ENCODE data around the gene SELENOV.
A peak's percentile ranks its signal among the peaks of the same experiment; 100 is the strongest.

Gene SELENOV

DNA sequence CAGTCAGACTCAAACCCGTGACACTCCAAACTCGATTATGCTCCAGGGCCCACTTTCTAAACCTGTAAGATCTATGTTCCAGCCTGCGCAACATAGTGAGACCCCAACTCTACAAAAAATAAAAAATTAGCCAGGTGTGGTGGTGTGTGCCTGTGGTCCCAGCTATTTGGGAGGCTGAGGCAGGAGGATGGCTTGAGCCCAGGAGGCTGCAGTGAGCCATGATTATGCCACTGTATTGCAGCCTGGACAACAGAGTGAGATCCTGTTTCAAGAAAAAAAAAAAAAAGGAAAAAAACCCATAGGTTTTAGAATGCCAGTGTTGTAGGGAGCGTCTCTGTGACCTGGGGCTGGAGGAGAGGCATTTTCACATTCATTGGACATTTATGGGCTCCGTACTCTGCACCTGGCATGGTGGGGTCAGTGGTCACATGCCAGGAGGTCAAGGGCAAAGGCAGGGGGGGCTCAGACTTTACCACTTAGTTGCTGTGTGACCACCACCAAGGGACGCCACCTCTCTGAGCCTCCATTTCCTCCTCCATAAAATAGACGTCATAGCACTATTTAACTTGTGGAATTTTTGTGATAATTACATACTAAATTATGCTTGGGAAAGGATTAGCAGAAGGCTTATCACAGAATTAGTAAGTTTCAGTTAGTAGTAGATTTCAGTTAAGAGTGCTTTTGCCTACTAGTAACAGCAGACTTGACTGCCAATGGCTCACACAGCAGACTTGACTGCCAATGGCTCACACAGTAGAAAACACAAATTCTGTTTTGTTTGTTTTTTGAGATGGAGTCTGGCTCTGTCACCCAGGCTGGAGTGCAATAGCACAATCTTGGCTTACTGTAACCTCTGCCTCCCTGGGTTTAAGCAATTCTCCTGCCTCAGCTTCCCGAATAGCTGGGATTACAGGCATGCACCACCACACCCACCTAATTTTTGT is 5.9 kb downstream of the SELENOV start:
- no peak for DNase-seq

DNA sequence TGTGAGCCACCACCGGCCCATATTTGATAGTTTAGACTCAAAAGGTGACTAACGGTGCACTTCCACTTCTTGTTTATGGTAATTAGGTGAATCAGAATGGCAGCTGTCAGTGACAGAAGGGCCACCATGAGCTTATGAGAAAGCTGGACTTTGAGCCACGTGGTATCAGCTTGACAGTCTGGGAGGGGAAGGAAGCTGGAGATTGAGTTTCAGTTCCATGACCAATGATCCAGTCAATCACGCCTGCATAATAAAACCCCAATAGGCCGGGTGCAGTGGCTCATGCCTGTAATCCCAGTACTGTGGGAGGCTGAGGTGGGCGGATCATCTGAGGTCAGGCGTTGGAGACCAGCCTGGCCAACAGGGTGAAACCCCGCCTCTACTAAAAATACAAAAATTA is 9.6 kb downstream of the SELENOV start:
- DNase-seq = no peak

DNA sequence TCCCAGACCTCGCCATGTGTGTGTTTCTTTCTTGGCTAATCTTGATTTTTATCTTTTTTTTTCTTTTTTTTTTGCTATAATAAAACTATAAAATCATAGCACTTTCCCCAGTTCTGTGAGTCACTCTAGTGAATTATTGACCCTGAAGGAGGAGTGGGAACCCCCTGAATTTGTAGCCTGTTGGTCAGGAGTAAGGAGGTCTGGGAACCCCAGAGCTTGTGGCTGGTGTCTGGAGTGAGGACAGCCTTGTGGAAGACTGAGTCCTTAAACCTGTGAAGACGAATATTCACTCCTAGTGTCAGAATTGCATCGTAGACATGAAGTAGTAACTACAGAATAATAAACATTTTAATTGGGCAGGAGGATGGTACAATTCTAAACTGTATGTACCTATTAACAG is 10.3 kb downstream of the SELENOV start:
- no peak for DNase-seq

DNA sequence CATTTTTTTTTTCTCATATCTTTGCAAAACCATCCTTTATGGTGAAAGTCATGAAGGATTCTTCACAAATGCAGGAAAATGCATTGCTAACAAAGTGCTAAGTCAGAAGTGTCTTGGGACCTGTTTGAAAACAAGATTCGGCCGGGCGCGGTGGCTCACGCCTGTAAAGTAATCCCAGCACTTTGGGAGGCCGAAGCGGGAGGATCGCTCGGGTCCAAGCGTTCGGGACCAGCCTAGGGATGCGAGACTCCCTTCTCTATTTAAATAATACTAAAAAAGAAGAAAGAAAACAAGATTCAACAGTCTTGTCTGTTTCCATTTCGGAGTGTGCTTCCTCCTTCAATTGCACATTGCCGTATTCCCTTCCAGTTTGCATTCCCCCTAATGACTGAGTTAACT is 16.9 kb downstream of the SELENOV start:
- no peak for DNase-seq

DNA sequence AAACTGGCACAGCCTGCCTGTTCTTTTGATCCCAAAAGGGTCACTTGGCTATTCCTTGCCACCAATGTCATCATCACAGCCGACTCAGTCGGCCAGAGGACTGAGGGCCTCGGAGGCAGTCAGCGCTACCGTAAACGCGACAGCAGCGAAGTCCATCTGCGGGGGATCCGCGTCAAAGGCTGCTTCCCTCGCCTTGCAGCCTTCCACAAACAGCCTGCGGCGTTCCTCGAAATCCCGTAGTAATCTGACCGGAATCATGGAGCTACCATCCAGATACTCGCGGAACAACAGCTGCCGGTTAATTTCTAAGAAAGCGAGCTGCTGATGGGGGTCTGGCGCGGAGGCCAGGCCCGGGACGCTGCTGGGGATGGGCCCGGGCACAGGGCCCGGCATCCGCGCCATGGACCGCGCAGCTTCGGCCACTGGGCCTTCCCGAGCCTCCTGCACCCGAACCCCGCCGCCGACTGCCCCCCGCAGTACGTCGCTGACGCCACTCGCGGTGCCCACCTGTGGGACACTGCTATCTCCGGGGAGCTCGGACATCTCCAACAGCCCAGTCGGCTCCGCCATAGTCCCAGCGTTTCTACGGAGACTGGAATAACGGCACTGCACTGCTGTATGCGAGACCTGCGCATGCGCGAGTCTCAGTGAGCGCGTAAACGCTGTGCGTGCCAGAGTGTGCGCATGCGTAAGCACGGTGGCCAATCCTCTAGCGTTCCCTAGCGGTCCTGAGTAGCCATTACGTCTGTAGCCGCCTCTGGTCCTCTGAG is 17.5 kb downstream of the SELENOV start, which contains the start of gene EID2B:
EID2B (minus strand) TSS at position 620 of the 770 bp plus-strand sequence; CDS start at position 570, 50 bp downstream.
- peak; percentile 86 to 95 (median 91) for DNase-seq

DNA sequence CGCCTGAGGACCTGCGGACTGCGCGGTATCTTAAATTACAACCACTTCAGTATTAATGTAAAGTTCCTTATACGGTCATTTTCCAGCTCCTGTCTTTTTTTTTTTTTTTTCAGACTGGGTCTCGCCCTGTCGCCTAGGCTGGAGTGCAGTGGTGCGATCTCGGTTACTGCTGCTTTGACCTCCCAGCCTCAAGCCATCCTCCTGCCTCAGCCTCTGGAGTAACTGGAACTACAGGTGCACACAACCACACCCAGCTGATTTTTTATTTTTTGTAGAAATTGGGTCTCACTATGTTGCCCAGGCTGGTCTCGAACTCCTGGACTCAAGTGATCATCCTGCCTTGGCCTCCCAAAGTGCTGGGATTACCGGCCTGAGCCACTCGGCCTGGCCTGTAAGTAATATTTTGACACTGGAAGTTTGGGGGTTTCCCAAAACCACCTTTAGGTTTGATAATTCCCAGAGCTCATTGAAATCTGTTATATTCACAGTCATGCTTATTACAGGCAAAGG is 18.1 kb downstream of the SELENOV start:
- DNase-seq = no peak

DNA sequence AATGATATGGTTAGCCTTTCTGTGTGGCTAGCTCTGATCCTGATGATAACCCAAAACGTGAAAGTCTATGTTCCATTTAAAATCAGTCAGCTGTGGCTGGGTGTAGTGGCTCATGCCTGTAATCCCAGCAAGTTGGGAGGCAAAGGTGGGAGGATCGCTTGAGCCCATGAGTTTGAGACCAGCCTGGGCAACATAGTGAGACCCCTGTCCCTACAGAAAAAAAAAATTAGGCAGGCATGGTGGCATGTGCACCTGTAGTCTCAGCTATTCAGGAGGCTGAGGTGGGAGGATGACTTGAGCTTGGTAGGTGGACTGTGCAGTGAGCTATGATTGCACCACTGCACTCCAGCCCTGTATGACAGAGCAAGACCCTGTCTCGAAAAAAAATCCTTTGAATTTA is 18.9 kb downstream of the SELENOV start:
- DNase-seq = no peak

DNA sequence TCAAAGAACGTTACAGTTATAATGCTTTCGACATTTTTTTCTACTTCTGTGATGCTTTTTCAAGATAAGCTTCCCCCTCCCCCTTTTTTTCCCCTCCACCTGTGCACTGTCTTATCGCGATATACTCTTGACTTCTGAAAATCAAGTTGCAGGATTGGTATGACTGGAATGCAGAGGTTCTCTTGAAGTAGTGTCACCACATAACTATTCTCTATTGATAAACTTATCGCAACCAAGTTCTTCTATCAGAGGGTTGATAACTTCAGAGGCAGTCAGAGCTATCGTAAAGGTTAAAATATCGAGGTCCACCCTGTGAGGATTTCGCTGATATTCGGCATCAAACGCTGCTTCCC is 24.2 kb downstream of the SELENOV start:
- peak in 1 of 5 experiments; percentile 63 for DNase-seq

DNA sequence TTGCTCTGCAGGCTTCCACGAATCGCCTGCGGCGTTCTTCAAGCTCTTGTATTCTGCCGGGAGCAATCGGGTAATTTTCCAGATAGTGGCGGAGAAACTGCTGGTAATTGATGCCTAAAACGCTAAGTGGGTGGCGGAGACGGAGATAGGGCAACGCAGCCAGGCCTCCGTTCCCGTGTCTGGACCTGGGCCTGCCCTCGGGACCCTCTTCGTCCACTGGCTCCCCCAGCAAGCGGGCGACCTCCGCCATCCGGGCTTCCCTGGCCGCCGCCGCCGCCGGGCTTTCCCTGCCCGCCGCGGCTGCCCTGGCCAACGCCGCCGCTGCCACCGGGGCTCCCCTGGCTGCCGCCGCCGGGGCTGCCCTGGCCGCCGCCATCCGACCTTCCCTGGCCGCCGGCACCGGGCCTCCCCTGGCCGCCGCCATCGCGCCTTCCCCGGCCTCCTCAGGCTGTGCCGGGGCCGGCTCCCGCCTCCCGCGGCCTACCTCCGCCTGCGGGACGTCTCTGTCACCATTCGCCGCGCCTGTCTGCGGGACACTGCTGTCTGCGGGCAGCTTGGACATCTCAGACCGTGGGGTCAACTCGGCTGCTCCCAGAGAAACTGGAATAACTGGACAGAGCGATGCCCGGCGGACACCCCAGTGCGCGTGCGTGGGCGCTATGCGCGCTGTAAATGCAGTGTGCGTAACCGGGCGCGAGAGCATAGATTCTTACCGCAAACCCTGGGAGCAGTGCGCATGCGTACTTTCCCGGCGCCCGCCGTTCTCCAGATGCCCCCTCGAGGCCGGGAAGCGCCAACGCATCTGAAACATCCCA is 24.8 kb downstream of the SELENOV start, which contains the start of gene EID2:
EID2 (minus strand) TSS at position 644 of the 815 bp plus-strand sequence; CDS start at position 562, 82 bp downstream.
- peak; percentile 82 to 94 (median 89) for DNase-seq

DNA sequence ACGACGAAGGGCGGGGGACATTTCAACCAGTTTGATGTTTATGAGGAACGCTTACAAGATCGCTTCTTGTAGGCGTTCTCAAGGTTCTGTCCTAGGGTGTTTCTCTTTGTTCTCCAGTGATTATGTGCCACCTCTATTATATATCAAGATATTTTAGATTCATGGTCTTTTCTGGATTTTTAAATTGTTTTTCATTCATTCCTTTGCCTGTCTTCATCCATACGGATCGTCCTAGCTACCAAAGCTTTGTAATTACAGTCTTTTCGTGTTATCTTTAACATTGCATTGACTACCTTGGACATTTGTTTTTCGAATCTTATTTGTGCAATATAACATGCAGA is 25.4 kb downstream of the SELENOV start:
- no peak for DNase-seq

DNA sequence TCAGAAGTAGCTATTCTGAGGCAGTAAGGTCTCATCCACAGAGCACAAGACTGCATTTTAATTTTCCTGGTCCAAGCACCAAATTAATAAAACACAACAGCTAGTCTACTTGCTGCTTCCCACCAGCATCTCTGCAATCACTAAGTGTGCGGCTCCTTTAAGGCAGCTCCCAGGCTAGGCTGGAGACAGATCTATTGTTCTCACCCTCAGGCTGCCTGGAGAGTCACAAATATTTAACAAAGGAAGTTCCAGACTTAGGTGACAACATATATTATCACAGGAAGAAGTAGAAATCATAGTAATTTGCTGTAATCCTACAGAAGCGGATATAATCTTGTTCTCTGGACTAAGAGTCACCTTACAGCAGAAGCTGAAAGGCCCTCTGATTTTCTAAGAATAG is 27.3 kb downstream of the SELENOV start:
- no peak for DNase-seq

DNA sequence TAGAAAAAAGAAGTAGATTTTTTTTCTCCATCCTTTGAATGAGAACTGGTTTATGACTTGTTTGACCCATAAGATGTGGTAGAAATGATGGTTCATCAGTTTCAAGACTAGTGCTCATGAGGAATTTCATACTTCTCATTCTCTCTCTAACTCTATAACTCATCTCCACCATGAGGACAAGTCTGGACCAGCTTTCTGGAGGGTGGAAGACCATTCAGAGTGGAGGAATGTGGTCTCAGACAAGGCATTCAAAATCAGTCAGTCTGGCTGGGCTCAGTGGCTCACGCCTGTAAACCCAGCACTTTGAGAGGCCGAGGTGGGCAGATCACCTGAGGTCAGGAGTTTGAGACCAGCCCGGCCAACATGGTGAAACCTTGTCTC is 28.5 kb downstream of the SELENOV start:
- DNase-seq = no peak

DNA sequence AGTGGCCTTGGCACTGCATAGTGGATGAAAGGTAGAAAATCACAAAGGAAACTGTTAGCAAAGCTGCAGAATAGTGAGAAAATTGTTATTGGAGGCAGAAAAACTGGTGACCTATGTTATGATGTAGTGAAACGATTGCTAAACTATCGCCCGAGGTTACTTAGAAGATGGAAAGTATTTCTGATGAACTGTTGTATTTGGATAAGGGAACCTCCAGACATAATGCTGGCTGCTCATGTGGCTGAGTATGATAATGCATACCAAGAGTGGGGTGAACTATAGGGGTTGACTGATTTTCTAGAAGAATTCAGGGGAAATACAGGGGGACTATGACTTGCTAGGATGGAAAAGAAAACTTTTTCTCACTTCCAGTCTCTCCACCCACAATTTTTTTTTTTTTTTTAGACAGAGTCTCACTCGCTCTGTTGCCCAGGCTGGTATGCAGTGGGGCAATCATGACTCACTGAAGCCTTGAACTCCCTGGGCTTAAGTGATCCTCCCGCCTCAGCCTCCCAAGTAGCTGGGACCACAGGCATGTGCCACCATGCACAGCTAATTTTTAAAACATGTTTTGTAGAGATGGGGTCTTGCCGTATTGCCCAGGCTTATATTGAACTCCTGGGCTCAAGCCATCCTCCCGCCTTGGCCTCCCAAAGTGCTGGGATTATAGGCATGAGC is 29.4 kb downstream of the SELENOV start:
- no peak for DNase-seq

DNA sequence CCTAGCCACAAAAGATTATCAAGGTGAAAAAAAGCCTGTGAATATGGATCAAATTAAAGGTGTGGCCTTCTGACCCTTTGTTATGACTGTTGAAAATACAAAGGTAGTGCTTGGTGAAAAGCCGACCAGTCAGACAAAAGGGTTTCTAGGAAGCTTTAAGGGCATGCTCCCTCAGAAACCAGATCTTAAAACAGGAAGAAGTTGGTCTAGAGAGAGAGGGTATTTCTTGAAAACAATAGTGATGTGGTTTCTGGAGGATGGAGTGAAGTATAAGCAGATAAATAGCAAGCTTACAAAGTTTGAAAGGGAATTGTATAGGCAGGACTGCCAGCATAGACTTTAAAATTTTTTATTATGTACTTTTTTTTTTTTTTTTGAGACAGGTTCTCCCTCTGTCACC is 30.0 kb downstream of the SELENOV start:
- DNase-seq = peak in 1 of 5 experiments; percentile 24

DNA sequence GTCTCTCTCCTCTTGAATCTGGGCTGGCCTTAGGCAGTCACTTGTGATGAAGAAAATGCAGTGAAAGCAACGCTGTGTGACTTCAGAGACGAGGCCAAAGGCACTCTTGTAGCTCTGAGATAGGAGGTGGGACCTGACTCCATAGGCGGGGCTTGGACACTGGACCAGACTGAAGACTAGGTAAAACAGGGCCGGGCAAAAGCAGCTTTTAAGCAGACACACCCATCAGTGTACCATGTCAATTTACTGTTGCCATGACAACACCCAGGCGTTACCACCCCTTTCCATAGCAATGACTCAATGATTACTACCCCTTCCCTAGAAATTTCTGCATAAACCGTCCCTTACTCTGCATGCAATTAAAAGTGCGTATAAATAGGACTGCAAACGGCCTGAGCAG is 31.7 kb downstream of the SELENOV start:
- no peak for DNase-seq

DNA sequence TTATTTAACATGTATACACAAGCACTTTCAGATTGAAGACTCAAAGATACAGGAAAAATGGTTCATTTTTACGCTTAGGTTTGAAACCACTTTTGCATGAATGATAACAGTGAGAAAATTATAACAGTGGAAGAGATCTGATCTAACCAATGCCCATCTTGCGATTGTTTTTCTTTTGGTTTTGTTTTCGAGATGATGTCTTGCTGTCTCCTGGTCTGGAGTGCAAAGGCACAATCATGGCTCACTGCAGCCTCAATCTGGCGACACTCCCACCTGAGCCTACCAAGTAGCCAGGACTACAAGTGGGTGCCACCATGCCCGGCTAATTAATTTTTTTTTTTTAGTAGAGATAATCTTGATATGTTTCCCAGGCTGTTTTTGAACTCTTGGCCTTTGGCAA is 35.3 kb downstream of the SELENOV start:
- DNase-seq = peak in 1 of 5 experiments; percentile 45

DNA sequence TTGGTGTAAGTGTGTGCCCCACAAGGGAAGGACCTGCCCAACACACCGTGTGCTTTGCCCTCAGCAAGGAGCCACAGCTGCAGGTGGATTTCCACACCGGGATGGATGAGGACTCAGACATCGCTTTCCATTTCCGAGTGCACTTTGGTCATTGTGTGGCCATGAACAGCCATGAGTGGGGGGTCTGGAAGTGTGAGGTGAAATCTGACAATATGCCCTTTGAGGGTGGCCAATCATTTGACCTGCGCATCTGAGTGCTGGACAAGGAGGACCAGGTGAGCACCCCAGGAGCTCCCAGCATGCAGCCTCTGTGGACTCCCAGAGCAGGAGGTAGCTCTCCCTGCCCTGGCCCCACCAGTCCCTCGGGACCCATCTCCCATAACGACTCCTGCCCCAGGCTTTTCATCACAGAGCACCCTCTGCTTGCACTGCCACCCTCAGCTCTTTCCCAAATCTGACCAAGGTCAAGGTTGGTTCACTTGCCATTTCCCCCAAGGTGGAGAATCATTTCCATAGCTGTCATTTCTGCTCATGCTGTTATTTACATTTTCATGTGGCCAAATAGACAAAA is 38.2 kb downstream of the SELENOV start:
- DNase-seq = no peak

DNA sequence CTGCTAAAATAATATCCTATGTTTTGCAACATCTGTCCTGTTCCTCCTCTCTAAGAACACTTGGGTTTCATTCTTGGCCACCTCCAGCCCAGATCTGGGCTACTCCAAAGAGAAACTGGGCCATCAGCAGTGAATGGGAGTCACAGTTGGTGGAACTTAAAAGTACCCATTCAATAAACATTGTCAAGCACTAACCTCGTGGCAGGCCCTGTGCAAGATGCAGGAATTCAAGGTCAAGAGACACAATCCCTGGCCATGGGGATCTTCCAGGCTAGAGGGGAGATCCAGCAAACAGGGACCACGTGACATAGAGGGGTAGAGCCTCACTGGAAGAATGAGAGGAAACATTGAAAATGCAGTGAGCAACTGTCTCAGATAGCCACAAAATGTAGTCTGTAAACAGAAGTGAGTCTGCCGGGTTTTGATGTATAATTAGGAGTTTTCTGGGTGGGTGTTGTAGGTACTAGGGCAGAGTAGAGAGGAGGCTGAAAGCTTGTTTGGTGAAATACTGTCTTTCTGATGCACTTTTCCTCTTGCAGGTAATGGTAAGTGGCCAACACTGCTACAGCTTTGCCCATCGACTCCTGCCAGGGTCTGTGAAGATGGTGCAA is 39.9 kb downstream of the SELENOV start:
- no peak for DNase-seq

DNA sequence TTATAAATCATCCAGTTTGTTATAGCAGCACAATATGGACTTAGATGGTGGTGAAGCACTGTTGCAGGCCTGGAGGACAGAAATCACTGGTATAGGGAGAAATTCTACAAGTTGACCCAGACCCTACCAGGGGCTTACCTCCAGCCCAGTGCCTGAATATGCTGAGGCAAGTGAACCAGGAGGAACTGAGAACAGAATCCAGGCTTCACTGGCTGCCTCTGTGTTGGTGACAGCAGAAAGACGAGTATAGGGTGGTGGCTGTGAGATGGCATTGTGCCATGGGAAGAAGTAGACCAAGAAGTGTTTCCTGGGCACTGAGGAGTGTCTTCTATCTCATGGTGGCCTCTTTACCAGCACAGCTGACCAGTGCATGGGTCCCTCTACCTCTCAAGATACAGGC is 40.9 kb downstream of the SELENOV start:
- no peak for DNase-seq

DNA sequence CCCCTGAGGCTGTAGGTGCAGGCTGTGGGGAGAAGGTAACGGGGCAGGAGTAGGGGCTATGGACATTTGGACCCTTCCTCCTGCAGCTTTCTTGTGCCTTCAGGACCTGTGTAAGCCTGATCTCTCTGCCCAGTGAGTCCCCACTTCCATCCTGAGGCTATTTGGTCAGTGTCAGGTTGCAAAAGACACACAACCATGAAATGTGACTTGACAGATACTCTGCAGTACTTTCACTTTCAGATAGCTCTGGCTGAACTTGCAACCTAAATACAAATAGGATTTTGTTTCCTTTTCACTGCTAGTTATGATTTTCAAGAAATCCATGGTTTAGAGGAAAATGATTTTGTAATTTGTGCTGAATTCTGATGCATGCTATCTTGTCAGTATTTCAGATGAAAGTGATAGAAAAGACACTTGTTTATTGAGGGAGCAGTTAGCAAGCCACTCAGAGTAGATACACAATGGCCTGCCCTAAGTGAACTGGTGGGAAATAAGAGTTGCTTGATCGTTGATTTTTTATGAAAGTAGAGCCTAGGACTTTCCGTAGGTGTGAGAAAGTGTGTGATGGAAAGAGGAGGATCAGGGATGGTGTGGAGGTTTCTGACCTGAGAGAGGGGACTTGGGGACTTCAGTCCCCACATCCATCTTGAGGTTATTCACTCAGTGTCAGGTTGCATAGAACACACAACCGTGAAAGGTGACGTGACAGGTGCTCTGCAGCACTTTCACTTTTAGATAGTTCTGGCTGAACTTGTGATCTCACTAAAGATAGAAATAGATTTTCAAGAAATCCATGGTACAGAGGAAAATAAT is 43.1 kb downstream of the SELENOV start:
- peak in 1 of 5 experiments; percentile 80 for DNase-seq
